NCI-H748 treated with DMSO at 0.1 percent for 48 hours (cell line): ENCODE data around the gene APOM.
A peak's percentile ranks its signal among the peaks of the same experiment; 100 is the strongest.

Experiments used
- DNase-seq: peaks from one replicate; lab custom pipeline; 2025; lab: John Stamatoyannopoulos, UW

Gene APOM

GRCh38 chr6:31658983-31659648, 3.4 kb downstream of the APOM start:
- DNase-seq, result no peak

- no peak for DNase-seq
Observed at GRCh38 chr6:31659649-31660380, 4.1 kb downstream of the APOM start.

- DNase-seq, result peak; percentile 76
Observed at GRCh38 chr6:31660381-31661261, 4.9 kb downstream of the APOM start, which contains the start of gene C6orf47. TSS of gene C6orf47 (minus strand) at chr6:31660778. CDS start at chr6:31659947, 831 bp downstream.

GRCh38 chr6:31661262-31662123, 5.8 kb downstream of the APOM start:
- DNase-seq, result no peak

GRCh38 chr6:31662124-31662723, 6.5 kb downstream of the APOM start:
- DNase-seq, result no peak

- DNase-seq, result no peak
Observed at GRCh38 chr6:31663126-31663960, 7.6 kb downstream of the APOM start.

GRCh38 chr6:31663961-31664789, 8.5 kb downstream of the APOM start:
- no peak for DNase-seq

GRCh38 chr6:31664790-31665500, 9.3 kb downstream of the APOM start, which contains the start of gene GPANK1:
TSS of gene GPANK1 (minus strand) at chr6:31664997. CDS start at chr6:31664478, 519 bp downstream.
- peak; percentile 91 for DNase-seq

- DNase-seq, result peak; percentile 99
Observed at GRCh38 chr6:31665501-31666336, 10.0 kb downstream of the APOM start, which contains the start of gene CSNK2B. TSS of gene CSNK2B (plus strand) at chr6:31666080. CDS start at chr6:31666832, 752 bp downstream.

GRCh38 chr6:31666337-31666965, 10.8 kb downstream of the APOM start:
- no peak for DNase-seq

GRCh38 chr6:31669676-31670075, 14.0 kb downstream of the APOM start, which contains the start of gene LY6G5B:
TSS of gene LY6G5B (plus strand) at chr6:31669976. CDS start at chr6:31670951, 975 bp downstream.
- DNase-seq, result no peak

- DNase-seq, result no peak
Observed at GRCh38 chr6:31676322-31676903, 20.7 kb downstream of the APOM start.

- no peak for DNase-seq
Observed at GRCh38 chr6:31676904-31677303, 21.2 kb downstream of the APOM start.

- no peak for DNase-seq
Observed at GRCh38 chr6:31677955-31678354, 22.3 kb downstream of the APOM start.

- peak; percentile 95 for DNase-seq
Observed at GRCh38 chr6:31680226-31681134, 24.8 kb downstream of the APOM start, which contains the start of gene LY6G5C. TSS of gene LY6G5C (minus strand) at chr6:31681067. CDS start at chr6:31680373, 694 bp downstream.
